H1 (cell line): Measurements from ENCODE around the gene SPAG4. TPM values are rescaled to one million over a fixed set of nuclear protein-coding genes. Genes with fewer than 3 reads are reported as not detected.

ENCODE experiments used
- CBX5 ChIP-seq: fragments of 300-800, 300-1000 bp; sonication (generic); IDR thresholded peaks from 2 replicates; pipeline ENCODE4 v1.7.1; 2016; ENCODE audit warnings: antibody characterized with exemption, low read length, low read depth
- CHD1 ChIP-seq: IDR thresholded peaks from 2 replicates; pipeline ENCODE4 v1.6.1; 2012; ENCODE audit warnings: low read depth, low read length, improper control_type of control experiment
- CREB1 ChIP-seq: IDR thresholded peaks from 2 replicates; pipeline ENCODE4 v1.6.1; 2012; ENCODE audit warnings: inconsistent platforms
- EGR1 ChIP-seq: IDR thresholded peaks from 2 replicates; pipeline ENCODE4 v1.6.1; 2011; ENCODE audit warnings: low read depth, low read length, borderline replicate concordance
- POLR2AphosphoS5 ChIP-seq: IDR thresholded peaks from 2 replicates; pipeline ENCODE4 v1.6.1; 2011; ENCODE audit warnings: low read depth, low read length
- POU5F1 ChIP-seq: IDR thresholded peaks from 2 replicates; pipeline ENCODE4 v1.6.1; 2011; ENCODE audit warnings: low read depth, mild to moderate bottlenecking, low read length, moderate library complexity
- RBBP5 ChIP-seq: IDR thresholded peaks from 2 replicates; pipeline ENCODE4 v1.7.1; 2012; ENCODE audit warnings: low read depth, mild to moderate bottlenecking, inconsistent platforms, low read length, moderate library complexity, borderline replicate concordance
- RFX5 ChIP-seq: IDR thresholded peaks from 2 replicates; pipeline ENCODE4 v1.6.1; 2011; ENCODE audit warnings: low read depth, low read length, improper control_type of control experiment, borderline replicate concordance
- SAP30 ChIP-seq: fragments of 300-600 bp; sonication (generic); IDR thresholded peaks from 2 replicates; pipeline ENCODE4 v1.7.1; 2012; ENCODE audit warnings: low read length, moderate library complexity, mild to moderate bottlenecking, inconsistent platforms; ENCODE audit not compliant: insufficient read depth, insufficient replicate concordance
- SUZ12 ChIP-seq: fragments of 200-600 bp; sonication (generic); IDR thresholded peaks from 2 replicates; pipeline ENCODE4 v1.6.1; 2012; ENCODE audit warnings: mild to moderate bottlenecking, inconsistent platforms, low read length, moderate library complexity, mixed read lengths
- TCF12 ChIP-seq: IDR thresholded peaks from 2 replicates; pipeline ENCODE4 v1.6.1; 2011; ENCODE audit warnings: low read depth, mild to moderate bottlenecking, low read length
- polyA plus RNA-seq, 7 experiments: library from polyadenylated mRNA; depleted of rRNA in 3 of 7; stranded (reverse) in 5 of 7; unstranded in 2 of 7; fragments of >200 nt in 5 of 7; fragments of 200-250 nt in 2 of 7; gene quantifications; 1 replicate in 5 of 7; 2 replicates in 1 of 7; 4 replicates in 1 of 7; pipeline versions ENCODE4 v1.2.1 to v1.2.3, GENCODE V29; 2011 to 2013; ENCODE audit warnings: missing spikeins in 2 of 7, mixed read lengths in 2 of 7
- total RNA-seq: library from RNA; stranded (reverse); fragmentation: NEBNext Ultra II Directional; extraction: Animal tissue kit (Norgen Biotek cat#: 25700); gene quantifications from 2 replicates; pipeline ENCODE4 v1.2.1, GENCODE V29; 2021
- TF ChIP-seq, protein P1 (sequence below): fragments of 300-600 bp; sonication (generic); IDR thresholded peaks from 2 replicates; pipeline ENCODE4 v1.7.1; 2012; ENCODE audit warnings: low read length, moderate library complexity, mild to moderate bottlenecking, inconsistent platforms; ENCODE audit not compliant: insufficient replicate concordance

Gene SPAG4
- total and polyA plus RNA-seq, 2 of the 8 experiments (the other 6 are each of a cell fraction or from before 2014, with no cell fraction given), result 2.4 to 6.0 TPM

DNA sequence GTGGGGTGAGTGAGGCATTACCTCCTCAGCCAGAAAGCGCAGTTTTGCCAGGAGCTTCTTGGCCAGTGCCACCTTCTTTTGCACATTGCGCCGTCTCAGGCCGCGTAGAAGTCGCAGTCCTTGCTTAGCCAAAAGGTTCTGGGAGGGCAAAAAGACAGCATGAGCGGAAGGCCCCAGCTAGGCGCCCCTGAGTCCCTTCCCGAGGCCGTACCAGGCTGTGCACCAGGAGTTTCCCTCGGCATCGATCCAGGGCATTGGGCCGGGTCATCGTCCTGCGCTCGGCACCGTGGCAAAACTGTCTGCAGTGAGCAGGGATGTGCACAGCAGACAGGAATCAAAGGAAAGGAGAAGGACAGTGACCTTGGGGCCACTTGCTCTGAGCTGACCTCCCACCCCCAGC is 20.2 kb upstream of the SPAG4 start (continued):
- TF ChIP-seq, protein P1, sequence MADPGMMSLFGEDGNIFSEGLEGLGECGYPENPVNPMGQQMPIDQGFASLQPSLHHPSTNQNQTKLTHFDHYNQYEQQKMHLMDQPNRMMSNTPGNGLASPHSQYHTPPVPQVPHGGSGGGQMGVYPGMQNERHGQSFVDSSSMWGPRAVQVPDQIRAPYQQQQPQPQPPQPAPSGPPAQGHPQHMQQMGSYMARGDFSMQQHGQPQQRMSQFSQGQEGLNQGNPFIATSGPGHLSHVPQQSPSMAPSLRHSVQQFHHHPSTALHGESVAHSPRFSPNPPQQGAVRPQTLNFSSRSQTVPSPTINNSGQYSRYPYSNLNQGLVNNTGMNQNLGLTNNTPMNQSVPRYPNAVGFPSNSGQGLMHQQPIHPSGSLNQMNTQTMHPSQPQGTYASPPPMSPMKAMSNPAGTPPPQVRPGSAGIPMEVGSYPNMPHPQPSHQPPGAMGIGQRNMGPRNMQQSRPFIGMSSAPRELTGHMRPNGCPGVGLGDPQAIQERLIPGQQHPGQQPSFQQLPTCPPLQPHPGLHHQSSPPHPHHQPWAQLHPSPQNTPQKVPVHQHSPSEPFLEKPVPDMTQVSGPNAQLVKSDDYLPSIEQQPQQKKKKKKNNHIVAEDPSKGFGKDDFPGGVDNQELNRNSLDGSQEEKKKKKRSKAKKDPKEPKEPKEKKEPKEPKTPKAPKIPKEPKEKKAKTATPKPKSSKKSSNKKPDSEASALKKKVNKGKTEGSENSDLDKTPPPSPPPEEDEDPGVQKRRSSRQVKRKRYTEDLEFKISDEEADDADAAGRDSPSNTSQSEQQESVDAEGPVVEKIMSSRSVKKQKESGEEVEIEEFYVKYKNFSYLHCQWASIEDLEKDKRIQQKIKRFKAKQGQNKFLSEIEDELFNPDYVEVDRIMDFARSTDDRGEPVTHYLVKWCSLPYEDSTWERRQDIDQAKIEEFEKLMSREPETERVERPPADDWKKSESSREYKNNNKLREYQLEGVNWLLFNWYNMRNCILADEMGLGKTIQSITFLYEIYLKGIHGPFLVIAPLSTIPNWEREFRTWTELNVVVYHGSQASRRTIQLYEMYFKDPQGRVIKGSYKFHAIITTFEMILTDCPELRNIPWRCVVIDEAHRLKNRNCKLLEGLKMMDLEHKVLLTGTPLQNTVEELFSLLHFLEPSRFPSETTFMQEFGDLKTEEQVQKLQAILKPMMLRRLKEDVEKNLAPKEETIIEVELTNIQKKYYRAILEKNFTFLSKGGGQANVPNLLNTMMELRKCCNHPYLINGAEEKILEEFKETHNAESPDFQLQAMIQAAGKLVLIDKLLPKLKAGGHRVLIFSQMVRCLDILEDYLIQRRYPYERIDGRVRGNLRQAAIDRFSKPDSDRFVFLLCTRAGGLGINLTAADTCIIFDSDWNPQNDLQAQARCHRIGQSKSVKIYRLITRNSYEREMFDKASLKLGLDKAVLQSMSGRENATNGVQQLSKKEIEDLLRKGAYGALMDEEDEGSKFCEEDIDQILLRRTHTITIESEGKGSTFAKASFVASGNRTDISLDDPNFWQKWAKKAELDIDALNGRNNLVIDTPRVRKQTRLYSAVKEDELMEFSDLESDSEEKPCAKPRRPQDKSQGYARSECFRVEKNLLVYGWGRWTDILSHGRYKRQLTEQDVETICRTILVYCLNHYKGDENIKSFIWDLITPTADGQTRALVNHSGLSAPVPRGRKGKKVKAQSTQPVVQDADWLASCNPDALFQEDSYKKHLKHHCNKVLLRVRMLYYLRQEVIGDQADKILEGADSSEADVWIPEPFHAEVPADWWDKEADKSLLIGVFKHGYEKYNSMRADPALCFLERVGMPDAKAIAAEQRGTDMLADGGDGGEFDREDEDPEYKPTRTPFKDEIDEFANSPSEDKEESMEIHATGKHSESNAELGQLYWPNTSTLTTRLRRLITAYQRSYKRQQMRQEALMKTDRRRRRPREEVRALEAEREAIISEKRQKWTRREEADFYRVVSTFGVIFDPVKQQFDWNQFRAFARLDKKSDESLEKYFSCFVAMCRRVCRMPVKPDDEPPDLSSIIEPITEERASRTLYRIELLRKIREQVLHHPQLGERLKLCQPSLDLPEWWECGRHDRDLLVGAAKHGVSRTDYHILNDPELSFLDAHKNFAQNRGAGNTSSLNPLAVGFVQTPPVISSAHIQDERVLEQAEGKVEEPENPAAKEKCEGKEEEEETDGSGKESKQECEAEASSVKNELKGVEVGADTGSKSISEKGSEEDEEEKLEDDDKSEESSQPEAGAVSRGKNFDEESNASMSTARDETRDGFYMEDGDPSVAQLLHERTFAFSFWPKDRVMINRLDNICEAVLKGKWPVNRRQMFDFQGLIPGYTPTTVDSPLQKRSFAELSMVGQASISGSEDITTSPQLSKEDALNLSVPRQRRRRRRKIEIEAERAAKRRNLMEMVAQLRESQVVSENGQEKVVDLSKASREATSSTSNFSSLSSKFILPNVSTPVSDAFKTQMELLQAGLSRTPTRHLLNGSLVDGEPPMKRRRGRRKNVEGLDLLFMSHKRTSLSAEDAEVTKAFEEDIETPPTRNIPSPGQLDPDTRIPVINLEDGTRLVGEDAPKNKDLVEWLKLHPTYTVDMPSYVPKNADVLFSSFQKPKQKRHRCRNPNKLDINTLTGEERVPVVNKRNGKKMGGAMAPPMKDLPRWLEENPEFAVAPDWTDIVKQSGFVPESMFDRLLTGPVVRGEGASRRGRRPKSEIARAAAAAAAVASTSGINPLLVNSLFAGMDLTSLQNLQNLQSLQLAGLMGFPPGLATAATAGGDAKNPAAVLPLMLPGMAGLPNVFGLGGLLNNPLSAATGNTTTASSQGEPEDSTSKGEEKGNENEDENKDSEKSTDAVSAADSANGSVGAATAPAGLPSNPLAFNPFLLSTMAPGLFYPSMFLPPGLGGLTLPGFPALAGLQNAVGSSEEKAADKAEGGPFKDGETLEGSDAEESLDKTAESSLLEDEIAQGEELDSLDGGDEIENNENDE, result no peak
- TF ChIP-seq CREB1 (no peak), SAP30 (no peak), RFX5 (no peak), CHD1 (no peak), CBX5 (no peak), RBBP5 (no peak), POLR2AphosphoS5 (no peak), POU5F1 (no peak), TCF12 (no peak), EGR1 (no peak), SUZ12 (no peak)
